Erythroblast (primary cell): ENCODE data around the gene PROX2.

Experiments
- GATA1 ChIP-seq: IDR thresholded peaks from 2 replicates; pipeline ENCODE4 v1.6.1; 2011; ENCODE audit warnings: low read depth, mild to moderate bottlenecking, control low read depth, low read length, moderate library complexity
- POLR2A ChIP-seq: IDR thresholded peaks from 2 replicates; pipeline ENCODE4 v1.6.1; 2011; ENCODE audit warnings: mild to moderate bottlenecking, low read length

GRCh38 chr14:74836251-74836960 lies 39.5 kb downstream of the PROX2 start:
- TF ChIP-seq POLR2A: no peak
- no peak for TF ChIP-seq GATA1
